Measurements from ENCODE around the gene GABARAP. TPM values are rescaled to one million over a fixed set of nuclear protein-coding genes. Genes with fewer than 3 reads are reported as not detected.

The GABARAP gene
- total and polyA plus RNA-seq, 2 of the 13 experiments (the other 11 are each of a cell fraction or from before 2014, with no cell fraction given), result 161 to 310 TPM

GRCh38 chr17:7258731-7259554 lies 16.7 kb upstream of the GABARAP start (continued):
- TF ChIP-seq NR2F2 (IDR thresholded peaks at IDR 0.05; ENCODE audit: borderline replicate concordance, low read depth) (peak; percentile 45; the same call in 1 of the 2 replicates), RERE (CRISPR knock-in tag; IDR thresholded peaks at IDR 0.05; ENCODE audit: low read depth) (0 out of 2 replicates have a peak, but pooled peaks have one; percentile 28), ZNF318 (CRISPR knock-in tag; IDR thresholded peaks at IDR 0.05) (no peak), ZSCAN22 (CRISPR knock-in tag; IDR thresholded peaks at IDR 0.05) (no peak), PRMT3 (CRISPR knock-in tag; IDR thresholded peaks at IDR 0.05; ENCODE audit: borderline replicate concordance, low read depth) (no peak), ATF3 (CRISPR knock-in tag; IDR thresholded peaks at IDR 0.05) (peak; percentile 89), KAT7 (CRISPR knock-in tag; IDR thresholded peaks at IDR 0.05; ENCODE audit: borderline replicate concordance) (0 out of 2 replicates have a peak, but pooled peaks have one; percentile 27), PAF1 (CRISPR knock-in tag; IDR thresholded peaks at IDR 0.05) (no peak), ZNF34 (CRISPR knock-in tag; IDR thresholded peaks at IDR 0.05; ENCODE audit: borderline replicate concordance) (peak; percentile 35; the same call in 1 of the 2 replicates), ZNF589 (CRISPR knock-in tag; conservative IDR thresholded peaks at IDR 0.05) (no peak), ZNF280B (CRISPR knock-in tag; IDR thresholded peaks at IDR 0.05; ENCODE audit: borderline replicate concordance) (0 out of 2 replicates have a peak, but pooled peaks have one; percentile 44)
